Measurements from ENCODE around the gene ADAMTS10. TPM values are rescaled to one million over a fixed set of nuclear protein-coding genes. Genes with fewer than 3 reads are reported as not detected.

The ADAMTS10 gene
- total RNA-seq, 1 experiment from 2014 or later = 10.2 TPM

- POLR2A ChIA-PET = no interaction called here
- H3K79me2 ChIP-seq (ENCODE audit: insufficient read depth, low read length) = no peaks in the 10 kb centered on the region
- no peaks in the 10 kb centered on the region for H3K27me3 ChIP-seq (ENCODE audit: insufficient read depth, low read length)
- no TSS peak for BruUV-seq (replicated peaks)
- no peaks in the 10 kb centered on the region for H3K4me1 ChIP-seq (ENCODE audit: control insufficient read depth in 1 of 2, insufficient read depth in 2 of 2, low read length in 2 of 2)
- intact Hi-C loops (cut with micrococcal nuclease) = no loop called here
- no peak overlapping the region for H3K9ac ChIP-seq (ENCODE audit: low read length)
- H2AFZ ChIP-seq (ENCODE audit: low read depth, low read length, poor library complexity, severe bottlenecking) = no peak overlapping the region
- H3K4me2 ChIP-seq (ENCODE audit: low read length) = no peak overlapping the region
- no peak for ATAC-seq
- no peaks in the 10 kb centered on the region for H3K36me3 ChIP-seq (ENCODE audit: control insufficient read depth in 1 of 2, insufficient read depth in 2 of 2, low read length in 2 of 2)
- H3K9me3 ChIP-seq (ENCODE audit: control insufficient read depth in 1 of 2, insufficient read depth in 1 of 2, low read depth in 1 of 2, low read length in 2 of 2) = no peaks in the 10 kb centered on the region
- no peak overlapping the region for H3K27ac ChIP-seq (ENCODE audit: low read depth, low read length)
- no peak overlapping the region for H3K4me3 ChIP-seq (replicated peaks in 1 of 2; ENCODE audit: low read depth in 1 of 2, low read length in 2 of 2)
- H4K20me1 ChIP-seq (ENCODE audit: insufficient read depth) = no peaks in the 10 kb centered on the region
- no peak for DNase-seq (ENCODE audit: low read depth, low spot score)
- no peak for TF ChIP-seq FOSL1 (IDR thresholded peaks at IDR 0.05; ENCODE audit: low read depth)
- no peak for TF ChIP-seq REST (IDR thresholded peaks at IDR 0.05; ENCODE audit: low read depth)
- TF ChIP-seq EGR1 (IDR thresholded peaks at IDR 0.05; ENCODE audit: low read depth) = no peak
- no peak for TF ChIP-seq POLR2A (IDR thresholded peaks at IDR 0.05; ENCODE audit: borderline replicate concordance, extremely low read depth, insufficient read depth, insufficient read length)
- RAD21 ChIA-PET (ENCODE audit: low non-redundant PET in 1 of 2, low total read pairs in 2 of 2, uncharacterized antibody in 2 of 2, unreplicated experiment in 2 of 2) = no interaction called here
- CTCF ChIA-PET = no interaction called here
- no peaks in the 10 kb centered on the region for H3K9me2 ChIP-seq (ENCODE audit: insufficient read depth)
These were observed 18.7 kb upstream of the ADAMTS10 start for GRCh38 chr19:8629184-8629583.

- H3K36me3 ChIP-seq (ENCODE audit: control insufficient read depth in 1 of 2, insufficient read depth in 2 of 2, low read length in 2 of 2) = no peaks in the 10 kb centered on the region
- H3K4me2 ChIP-seq (ENCODE audit: low read length) = no peak overlapping the region
- ATAC-seq (no peak), DNase-seq (ENCODE audit: low read depth, low spot score) (no peak)
- no peaks in the 10 kb centered on the region for H4K20me1 ChIP-seq (ENCODE audit: insufficient read depth)
- TF ChIP-seq JUND (IDR thresholded peaks at IDR 0.05) (no peak), EZH2phosphoT487 (IDR thresholded peaks at IDR 0.05; ENCODE audit: borderline replicate concordance) (no peak), REST (IDR thresholded peaks at IDR 0.05; ENCODE audit: low read depth) (no peak)
- no peak overlapping the region for H2AFZ ChIP-seq (ENCODE audit: low read depth, low read length, poor library complexity, severe bottlenecking)
- POLR2A ChIA-PET = no interaction called here
- no peaks in the 10 kb centered on the region for H3K9me2 ChIP-seq (ENCODE audit: insufficient read depth)
- H3K9me3 ChIP-seq (ENCODE audit: control insufficient read depth in 1 of 2, insufficient read depth in 1 of 2, low read depth in 1 of 2, low read length in 2 of 2) = no peaks in the 10 kb centered on the region
- H3K27me3 ChIP-seq (ENCODE audit: insufficient read depth, low read length) = no peaks in the 10 kb centered on the region
- CTCF ChIA-PET = interaction anchor here (0.8 kb wide), 1 partner anchor 15 kb away, joined by 5 read pairs; no protein-coding TSS in a partner anchor
- H3K79me2 ChIP-seq (ENCODE audit: insufficient read depth, low read length) = no peaks in the 10 kb centered on the region
- no TSS peak for BruUV-seq (replicated peaks)
- no peak overlapping the region for H3K9ac ChIP-seq (ENCODE audit: low read length)
- no peaks in the 10 kb centered on the region for H3K4me1 ChIP-seq (ENCODE audit: control insufficient read depth in 1 of 2, insufficient read depth in 2 of 2, low read length in 2 of 2)
- RAD21 ChIA-PET (ENCODE audit: low non-redundant PET in 1 of 2, low total read pairs in 2 of 2, uncharacterized antibody in 2 of 2, unreplicated experiment in 2 of 2) = interaction anchor here in 1 of 2 experiments (0.7 kb wide), 1 partner anchor 175 kb away, joined by 3 read pairs; no protein-coding TSS in a partner anchor
- no peak overlapping the region for H3K4me3 ChIP-seq (replicated peaks in 1 of 2; ENCODE audit: low read depth in 1 of 2, low read length in 2 of 2)
- intact Hi-C loops (cut with micrococcal nuclease) = no loop called here
- H3K27ac ChIP-seq (ENCODE audit: low read depth, low read length) = no peak overlapping the region
These were observed 16.3 kb upstream of the ADAMTS10 start for GRCh38 chr19:8626842-8627241.
